Measurements from ENCODE around the gene GLI1.

GRCh38 chr12:57470970-57471656, 11.5 kb downstream of the GLI1 start:
- TF ChIP-seq POLR2AphosphoS5 (IDR thresholded peaks at IDR 0.05) = no peak
- no peak for TF ChIP-seq CTCF (IDR thresholded peaks at IDR 0.05 in 8 of 11, conservative IDR thresholded peaks at IDR 0.05 in 3 of 11)
